GM19193 (cell line): ENCODE data around the gene SMIM20.

ENCODE experiments used
- POLR2A ChIP-seq: IDR thresholded peaks from 4 replicates; pipeline ENCODE4 v1.6.1; 2011; ENCODE audit not compliant: insufficient read depth, insufficient read length; ENCODE audit errors: extremely low read depth

SMIM20 gene

DNA sequence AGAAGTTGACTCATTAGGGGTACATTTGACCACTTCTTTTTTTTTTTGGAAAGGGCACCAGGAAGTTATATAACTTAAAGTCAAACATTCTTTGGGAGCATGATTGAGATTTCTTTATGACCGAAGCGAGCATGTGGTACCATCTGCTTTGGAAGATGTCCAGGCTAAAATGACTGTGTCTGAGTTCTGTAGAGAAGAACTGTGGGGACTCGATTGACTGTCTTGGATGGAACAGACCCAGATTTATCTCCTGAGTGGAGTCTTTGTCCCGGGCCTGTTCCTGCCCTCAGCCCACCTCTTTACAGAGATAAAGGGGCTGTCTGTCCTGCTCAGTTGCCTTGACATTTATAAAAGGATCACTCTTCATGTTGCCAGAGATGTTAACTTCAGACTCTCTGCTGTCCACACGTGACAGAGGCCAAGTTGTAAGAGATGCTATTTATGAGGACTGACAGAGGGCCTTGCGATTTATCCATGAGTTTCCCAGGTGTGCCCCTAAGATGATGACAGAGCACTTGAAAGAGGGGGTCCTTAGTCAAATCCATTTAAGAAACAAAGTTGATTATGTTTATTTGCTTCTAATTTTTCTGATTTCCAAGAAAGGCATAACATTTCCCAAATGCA is 16.8 kb downstream of the SMIM20 start:
- no peak for TF ChIP-seq POLR2A

DNA sequence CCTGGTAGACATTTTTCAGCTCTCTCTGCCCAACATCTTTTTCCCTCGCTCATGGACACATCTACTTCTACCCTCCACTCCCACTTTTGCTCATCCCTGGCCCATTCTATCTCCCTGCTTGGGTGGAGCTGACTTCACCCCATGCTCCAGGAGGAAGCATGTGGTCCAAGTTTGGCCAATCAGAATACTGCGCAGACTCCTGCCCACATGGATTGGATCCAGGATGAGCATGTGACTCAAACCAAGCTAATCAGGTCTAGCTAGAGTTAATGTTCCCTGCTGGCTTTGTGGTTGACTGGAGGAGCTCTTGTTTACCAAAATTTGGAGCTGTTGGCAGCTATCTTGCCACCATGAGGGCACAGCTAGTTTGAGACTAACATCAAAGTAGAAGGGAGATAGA is 22.7 kb downstream of the SMIM20 start:
- no peak for TF ChIP-seq POLR2A

- TF ChIP-seq POLR2A = no peak
Observed at GRCh38 chr4:25937801-25938200, 23.8 kb downstream of the SMIM20 start.

- TF ChIP-seq POLR2A = no peak
Observed at GRCh38 chr4:25938366-25938765, 24.3 kb downstream of the SMIM20 start.

DNA sequence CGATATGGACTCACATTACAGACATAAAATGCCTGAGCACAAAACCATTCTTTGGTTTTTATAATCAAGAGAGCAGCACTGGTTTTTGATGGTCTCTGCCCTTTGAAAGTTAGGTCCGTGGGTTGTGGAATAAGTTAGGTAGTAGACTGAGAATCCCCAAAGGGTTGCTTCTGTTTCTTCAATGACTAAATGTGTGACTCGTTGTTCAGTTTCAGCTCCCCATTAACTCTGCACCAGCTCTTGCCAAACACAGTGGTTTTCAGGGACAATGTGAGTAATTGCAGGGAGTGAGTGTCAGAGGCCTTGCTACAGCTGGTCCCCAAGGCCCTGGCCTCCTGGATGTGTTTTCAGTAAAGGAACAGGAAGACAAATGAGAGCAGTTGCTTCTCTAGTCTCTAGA is 24.8 kb downstream of the SMIM20 start:
- no peak for TF ChIP-seq POLR2A

GRCh38 chr4:25939330-25939729 is 25.3 kb downstream of the SMIM20 start:
- TF ChIP-seq POLR2A = no peak

- no peak for TF ChIP-seq POLR2A
Observed at GRCh38 chr4:25941457-25942221, 27.6 kb downstream of the SMIM20 start.

DNA sequence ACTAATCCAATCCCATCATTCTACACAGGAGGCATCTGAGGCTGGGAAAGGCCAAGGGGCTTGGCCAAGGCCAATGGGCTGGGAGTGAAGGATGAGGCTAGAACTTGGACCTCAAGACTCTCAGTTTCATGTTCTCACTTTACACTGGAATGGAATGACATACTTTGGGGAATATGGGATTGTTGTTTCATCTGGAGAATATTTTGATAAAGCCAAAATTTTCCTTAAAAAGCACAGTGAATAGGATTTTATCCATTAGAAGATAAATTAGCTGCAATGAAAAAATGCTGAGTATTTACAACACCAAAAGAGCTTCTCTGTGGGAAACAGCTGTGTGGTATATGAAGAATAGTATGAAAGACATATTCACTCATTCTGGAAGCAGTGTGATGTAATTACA is 29.3 kb downstream of the SMIM20 start:
- TF ChIP-seq POLR2A = no peak

GRCh38 chr4:25943805-25944204 is 29.8 kb downstream of the SMIM20 start:
- no peak for TF ChIP-seq POLR2A

- TF ChIP-seq POLR2A = no peak
Observed at GRCh38 chr4:25948051-25948450, 34.0 kb downstream of the SMIM20 start.

- TF ChIP-seq POLR2A = no peak
Observed at GRCh38 chr4:25949173-25949748, 35.2 kb downstream of the SMIM20 start.

- TF ChIP-seq POLR2A = no peak
Observed at GRCh38 chr4:25949994-25950393, 36.0 kb downstream of the SMIM20 start.

DNA sequence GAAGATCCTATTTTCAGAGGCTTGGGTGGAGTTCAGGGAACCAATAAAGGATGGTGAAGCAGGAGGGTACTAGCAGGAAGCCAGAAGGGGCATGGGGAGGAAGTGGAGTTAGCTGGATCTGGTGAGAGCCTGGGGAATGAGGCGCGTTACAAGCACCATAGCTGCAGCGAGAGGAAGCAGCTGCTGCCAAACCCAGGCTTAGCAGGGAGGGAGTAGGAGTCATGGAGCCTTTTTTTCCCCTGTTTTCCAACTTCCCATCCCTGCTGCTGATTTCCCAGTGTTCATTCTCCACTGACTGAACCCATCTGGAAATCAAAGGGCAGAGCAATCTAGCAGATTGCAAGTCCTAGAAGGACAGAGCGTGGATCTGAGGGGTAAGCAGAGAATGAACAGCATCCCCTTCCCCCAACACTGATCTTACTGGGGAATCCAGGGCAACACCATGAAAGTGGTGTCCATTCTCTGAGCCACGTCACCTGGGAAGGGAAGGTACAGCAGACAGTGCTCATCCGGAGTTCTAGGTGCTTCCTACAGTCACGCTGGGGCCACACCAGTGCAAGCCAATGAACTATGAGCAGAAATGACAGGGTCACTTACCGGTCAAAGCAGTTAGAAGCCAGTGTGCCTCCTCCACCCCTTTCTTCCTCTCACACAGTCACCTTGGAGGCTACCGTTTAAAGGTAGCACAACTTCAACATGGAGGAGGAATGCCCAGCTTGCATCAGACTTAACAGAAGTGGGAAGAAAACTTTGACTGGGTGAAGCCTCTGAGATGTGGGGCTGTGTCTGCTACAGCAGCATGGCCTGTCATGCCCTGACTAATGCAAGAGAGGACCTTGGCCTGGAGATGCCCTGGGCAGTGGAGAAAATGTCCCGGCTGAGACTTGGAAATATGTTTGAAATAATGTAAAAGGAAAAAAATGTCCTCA is 36.7 kb downstream of the SMIM20 start:
- TF ChIP-seq POLR2A = no peak

DNA sequence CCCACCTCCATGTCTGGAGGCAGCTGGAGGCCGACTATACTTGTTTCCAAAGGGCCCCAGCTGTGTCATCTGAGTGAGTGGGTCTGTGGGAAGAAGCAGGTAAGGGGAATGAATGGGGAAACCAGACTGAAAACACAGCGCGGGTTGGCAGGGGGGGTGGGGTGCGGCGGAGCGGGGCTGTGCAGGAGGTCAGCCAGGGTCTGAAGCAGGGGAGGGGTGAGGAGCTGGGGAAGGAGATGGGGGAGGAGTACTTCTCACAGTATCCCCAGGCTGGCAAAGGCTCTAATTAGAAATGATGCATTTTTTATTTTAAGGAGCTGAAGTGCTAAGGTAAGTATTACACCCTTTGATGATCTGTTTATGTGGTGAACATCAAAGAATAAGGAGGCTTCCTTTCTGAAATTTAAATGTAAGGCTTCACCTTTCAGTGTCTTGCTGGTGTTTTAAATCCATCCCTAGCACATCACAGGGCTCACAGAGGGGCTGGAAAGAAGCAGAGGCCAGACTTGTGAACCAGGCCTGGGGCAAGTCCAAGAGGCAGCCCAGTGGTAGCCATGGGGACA is 37.5 kb downstream of the SMIM20 start:
- no peak for TF ChIP-seq POLR2A

- TF ChIP-seq POLR2A = no peak
Observed at GRCh38 chr4:25953740-25954139, 39.7 kb downstream of the SMIM20 start.
